ENCODE data around the gene AK1.

Gene AK1

GRCh38 chr9:127907867-127908659, 30.6 kb upstream of the AK1 start:
- DNase-seq, result no peak

- DNase-seq, result peak; percentile 66 to 70
Observed at GRCh38 chr9:127905788-127906191, 28.3 kb upstream of the AK1 start.

- DNase-seq, result peak; percentile 56 to 71
Observed at GRCh38 chr9:127905004-127905728, 27.7 kb upstream of the AK1 start.

GRCh38 chr9:127904561-127905003, 27.1 kb upstream of the AK1 start:
- peak in 1 of 2 experiments; percentile 43 for DNase-seq

GRCh38 chr9:127903557-127904475, 26.3 kb upstream of the AK1 start:
- DNase-seq, result peak; percentile 96 to 97

- peak; percentile 77 to 78 for DNase-seq
Observed at GRCh38 chr9:127899128-127899943, 21.9 kb upstream of the AK1 start, which contains the start of gene ST6GALNAC6. Gene ST6GALNAC6, minus strand, starts transcription at chr9:127899603. Its CDS starts 1,622 bp downstream, at chr9:127897981.

- DNase-seq, result peak in 1 of 2 experiments; percentile 24
Observed at GRCh38 chr9:127898433-127899127, 21.1 kb upstream of the AK1 start.

- peak; percentile 46 to 48 for DNase-seq
Observed at GRCh38 chr9:127897193-127897692, 19.8 kb upstream of the AK1 start.

- no peak for DNase-seq
Observed at GRCh38 chr9:127896395-127897192, 19.1 kb upstream of the AK1 start.

GRCh38 chr9:127895811-127896210, 18.3 kb upstream of the AK1 start:
- no peak for DNase-seq

GRCh38 chr9:127893392-127893791, 15.9 kb upstream of the AK1 start:
- DNase-seq, result no peak

- DNase-seq, result no peak
Observed at GRCh38 chr9:127892831-127893230, 15.4 kb upstream of the AK1 start.

GRCh38 chr9:127890053-127890452, 12.6 kb upstream of the AK1 start:
- DNase-seq, result no peak

- no peak for DNase-seq
Observed at GRCh38 chr9:127887792-127888191, 10.3 kb upstream of the AK1 start.

GRCh38 chr9:127886401-127886972, 9.0 kb upstream of the AK1 start:
- no peak for DNase-seq

GRCh38 chr9:127885508-127886281, 8.2 kb upstream of the AK1 start:
- DNase-seq, result no peak

GRCh38 chr9:127884976-127885490, 7.6 kb upstream of the AK1 start:
- DNase-seq, result no peak

- no peak for DNase-seq
Observed at GRCh38 chr9:127884427-127884911, 7.0 kb upstream of the AK1 start.

GRCh38 chr9:127883959-127884358, 6.5 kb upstream of the AK1 start:
- no peak for DNase-seq

Measured in activated CD4-positive, alpha-beta T cell treated with anti-CD3 and anti-CD28 coated beads, Interleukin-2, amount 50 U/mL, for 48 hours (primary cell).